ENCODE results near the gene SPA17.

- TF ChIP-seq CTCF (IDR thresholded peaks at IDR 0.05; ENCODE audit: low read depth, low read length) (no peak), POLR2A (IDR thresholded peaks at IDR 0.05; ENCODE audit: extremely low read depth, insufficient read length) (no peak)
Observed at GRCh38 chr11:124629961-124630360, 43.7 kb upstream of the SPA17 start.
